HCT116 (cell line): ENCODE measurements around the gene RCC1. TPM values are rescaled to one million over a fixed set of nuclear protein-coding genes. Genes with fewer than 3 reads are reported as not detected.

Source experiments
- ATAC-seq: fragments of 200-7000 bp; cut with Tn5 transposase; 2 replicates; pipeline ENCODE4 v1.9.1; 2020; ENCODE audit warnings: mild to moderate bottlenecking, moderate library complexity
- BruUV-seq: library from RNA; stranded (reverse); fragments of 400-500 nt; replicated peaks from 2 replicates; lab custom pipeline; 2021; lab: Mats Ljungman, UMichigan
- CTCF ChIA-PET: fragments of 300-600 bp; sonication (Branson Sonifier 250); formaldehyde crosslinking; loops from one replicate; lab custom pipeline; 2021; ENCODE audit warnings: antibody characterized with exemption; lab: Charles Lee
- POLR2A ChIA-PET: fragments of 300-600, 350-600 bp; sonication (Branson Sonifier 250); formaldehyde crosslinking; loops from one replicate; lab custom pipeline; 2021; ENCODE audit warnings: antibody characterized with exemption; lab: Charles Lee
- RAD21 ChIA-PET, 2 experiments: fragments of 300-600 bp; sonication (Branson Sonifier 250); formaldehyde crosslinking; loops; one replicate each; lab custom pipeline; 2023; ENCODE audit warnings: low total read pairs in 2 of 2; ENCODE audit not compliant: uncharacterized antibody in 2 of 2, unreplicated experiment in 2 of 2, low non-redundant PET in 1 of 2; lab: Charles Lee
- DNase-seq: peaks from one replicate; pipeline ENCODE4 v3.0.0-alpha.2; 2010; ENCODE audit warnings: low read depth, low spot score
- H2AFZ ChIP-seq: fragments of 200-600 bp; shearing (Covaris generic), sonication (generic); 2 replicates; pipeline ENCODE4 v1.6.1; 2017; ENCODE audit warnings: low read depth, mixed run types, mixed read lengths, antibody characterized with exemption, low read length; ENCODE audit not compliant: poor library complexity, severe bottlenecking
- H3K27ac ChIP-seq: 2 replicates; pipeline ENCODE4 v1.5.1; 2012; ENCODE audit warnings: low read depth, low read length
- H3K27me3 ChIP-seq: fragments of 200-600 bp; sonication (generic); 2 replicates; pipeline ENCODE4 v1.6.1; 2016; ENCODE audit warnings: mixed run types, low read length, mixed read lengths; ENCODE audit not compliant: insufficient read depth
- H3K36me3 ChIP-seq, 2 experiments: fragments of 200-500 bp in 1 of 2; fragments of 200-600 bp in 1 of 2; sonication (Bioruptor generic) in 1 of 2; sonication (generic) in 1 of 2; 2 replicates each; pipeline versions ENCODE4 v1.5.1 to v1.6.1; 2014 to 2016; ENCODE audit warnings: low read length in 2 of 2, inconsistent platforms in 1 of 2, mixed read lengths in 1 of 2, mixed run types in 1 of 2; ENCODE audit not compliant: insufficient read depth in 2 of 2, control insufficient read depth in 1 of 2
- H3K4me1 ChIP-seq, 2 experiments: fragments of 200-600 bp in 1 of 2; sonication (generic) in 1 of 2; 2 replicates each; pipeline versions ENCODE4 v1.5.1 to v1.6.1; 2012 to 2017; ENCODE audit warnings: low read length in 2 of 2, inconsistent platforms in 1 of 2, mild to moderate bottlenecking in 1 of 2, mixed read lengths in 1 of 2, mixed run types in 1 of 2, moderate library complexity in 1 of 2; ENCODE audit not compliant: insufficient read depth in 2 of 2, control insufficient read depth in 1 of 2
- H3K4me2 ChIP-seq: fragments of 200-600 bp; sonication (generic); 2 replicates; pipeline ENCODE4 v1.6.1; 2017; ENCODE audit warnings: mixed run types, low read length, mixed read lengths
- H3K4me3 ChIP-seq, 2 experiments: fragments of 200-600 bp in 1 of 2; sonication (generic) in 1 of 2; replicated peaks in 1 of 2; 2 replicates each; pipeline ENCODE4 v1.5.1; 2011 to 2016; ENCODE audit warnings: low read length in 2 of 2, control low read depth in 1 of 2, low read depth in 1 of 2, mild to moderate bottlenecking in 1 of 2, mixed read lengths in 1 of 2, mixed run types in 1 of 2
- H3K79me2 ChIP-seq: fragments of 200-600 bp; sonication (generic); 2 replicates; pipeline ENCODE4 v1.6.1; 2017; ENCODE audit warnings: mild to moderate bottlenecking, mixed run types, low read length, moderate library complexity, mixed read lengths; ENCODE audit not compliant: insufficient read depth
- H3K9ac ChIP-seq: fragments of 200-600 bp; sonication (generic); 2 replicates; pipeline ENCODE4 v1.6.1; 2016; ENCODE audit warnings: low read length, mixed read lengths
- H3K9me2 ChIP-seq: fragments of 200-600 bp; sonication (generic), shearing (Covaris generic); 2 replicates; pipeline ENCODE4 v1.6.1; 2017; ENCODE audit warnings: mixed run types, mild to moderate bottlenecking, moderate library complexity; ENCODE audit not compliant: insufficient read depth
- H3K9me3 ChIP-seq, 2 experiments: fragments of 200-500 bp in 1 of 2; fragments of 200-600 bp in 1 of 2; sonication (Bioruptor generic) in 1 of 2; sonication (generic) in 1 of 2; 2 replicates each; pipeline ENCODE4 v1.6.1; 2014 to 2017; ENCODE audit warnings: low read length in 2 of 2, mixed read lengths in 2 of 2, inconsistent platforms in 1 of 2, low read depth in 1 of 2, mild to moderate bottlenecking in 1 of 2, mixed run types in 1 of 2, moderate library complexity in 1 of 2; ENCODE audit not compliant: control insufficient read depth in 1 of 2, insufficient read depth in 1 of 2
- H4K20me1 ChIP-seq: fragments of 200-600 bp; sonication (generic), shearing (Covaris generic); 2 replicates; pipeline ENCODE4 v1.6.1; 2017; ENCODE audit warnings: mixed run types, mild to moderate bottlenecking, moderate library complexity; ENCODE audit not compliant: insufficient read depth
- CEBPB ChIP-seq: IDR thresholded peaks from 2 replicates; pipeline ENCODE4 v1.6.1; 2012; ENCODE audit warnings: low read depth
- CTCF ChIP-seq, 3 experiments: fragments of 200-600 bp in 1 of 3; sonication (generic) in 1 of 3; IDR thresholded peaks in 2 of 3; conservative IDR thresholded peaks in 1 of 3; 2 replicates each; pipeline ENCODE4 v1.5.1; 2012 to 2017; ENCODE audit warnings: low read depth in 2 of 3, low read length in 2 of 3, antibody characterized with exemption in 1 of 3, borderline replicate concordance in 1 of 3, control low read depth in 1 of 3, mild to moderate bottlenecking in 1 of 3, mixed read lengths in 1 of 3, mixed run types in 1 of 3, moderate library complexity in 1 of 3; ENCODE audit not compliant: insufficient read depth in 1 of 3
- EGR1 ChIP-seq: IDR thresholded peaks from 2 replicates; pipeline ENCODE4 v1.6.1; 2012; ENCODE audit warnings: low read depth
- ELF1 ChIP-seq: IDR thresholded peaks from 2 replicates; pipeline ENCODE4 v1.6.1; 2012; ENCODE audit warnings: low read depth, borderline replicate concordance
- EZH2 ChIP-seq: fragments of 200-600 bp; sonication (generic); IDR thresholded peaks from 2 replicates; pipeline ENCODE4 v1.6.1; 2017; ENCODE audit warnings: antibody characterized with exemption, mixed run types
- EZH2phosphoT487 ChIP-seq: fragments of 200-600 bp; IDR thresholded peaks from 2 replicates; pipeline ENCODE4 v1.6.1; 2018; ENCODE audit warnings: antibody characterized with exemption, borderline replicate concordance
- FOSL1 ChIP-seq: IDR thresholded peaks from 2 replicates; pipeline ENCODE4 v1.6.1; 2012; ENCODE audit warnings: low read depth
- JUND ChIP-seq: IDR thresholded peaks from 2 replicates; pipeline ENCODE4 v1.6.1; 2012
- MAX ChIP-seq: IDR thresholded peaks from 2 replicates; pipeline ENCODE4 v1.6.1; 2012
- POLR2A ChIP-seq: IDR thresholded peaks from 2 replicates; pipeline ENCODE4 v1.7.0; 2011; ENCODE audit warnings: borderline replicate concordance; ENCODE audit not compliant: insufficient read depth, insufficient read length; ENCODE audit errors: extremely low read depth
- POLR2AphosphoS5 ChIP-seq: IDR thresholded peaks from 2 replicates; pipeline ENCODE4 v1.6.1; 2011; ENCODE audit warnings: mild to moderate bottlenecking, low read depth, low read length, moderate library complexity
- REST ChIP-seq: IDR thresholded peaks from 2 replicates; pipeline ENCODE4 v1.6.1; 2012; ENCODE audit warnings: low read depth
- SP1 ChIP-seq: IDR thresholded peaks from 2 replicates; pipeline ENCODE4 v1.6.1; 2012; ENCODE audit warnings: low read depth
- SRF ChIP-seq: IDR thresholded peaks from 2 replicates; pipeline ENCODE4 v1.6.1; 2012; ENCODE audit warnings: low read depth
- TCF7L2 ChIP-seq: IDR thresholded peaks from 2 replicates; pipeline ENCODE4 v1.7.0; 2011; ENCODE audit warnings: borderline replicate concordance, inconsistent platforms; ENCODE audit not compliant: insufficient read depth, insufficient read length; ENCODE audit errors: extremely low read depth
- intact Hi-C: fragments of 100-400 bp; cut with micrococcal nuclease; formaldehyde crosslinking; loops from 2 replicates; pipeline ENCODE4 v1.10.0; 2022
- total RNA-seq: library from RNA; stranded (reverse); gene quantifications from one replicate; pipeline ENCODE4 v1.2.1, GENCODE V29; 2021; ENCODE audit not compliant: unreplicated experiment

RCC1 gene
- total RNA-seq, 1 experiment from 2014 or later = 124 TPM

- BruUV-seq = no TSS peak
- H3K9me2 ChIP-seq = no peaks in the 10 kb centered on the region
Measured at GRCh38 chr1:28551381-28551780, 45.5 kb downstream of the RCC1 start.

More at GRCh38 chr1:28551381-28551780, 45.5 kb downstream of the RCC1 start:
- DNase-seq (no peak), ATAC-seq (no peak)
- Histone ChIP-seq H3K4me1 (peaks cover 6 to 22% of the 10 kb centered on the region in 2 experiments; a peak in 3 of 4 replicates), H3K27ac (no peak overlapping the region), H4K20me1 (no peaks in the 10 kb centered on the region), H3K4me2 (no peak overlapping the region), H2AFZ (no peak overlapping the region), H3K79me2 (peaks cover 13% of the 10 kb centered on the region), H3K36me3 (peaks cover 0 to 2% of the 10 kb centered on the region in 2 experiments; a peak in 1 of 4 replicates), H3K4me3 (no peak overlapping the region), H3K27me3 (no peaks in the 10 kb centered on the region), H3K9ac (no peak overlapping the region), H3K9me3 (no peaks in the 10 kb centered on the region)
- ChIA-PET CTCF (no interaction called here), POLR2A (interaction anchor here (1.5 to 1.8 kb wide), 3 partner anchors 10 to 30 kb away, joined by 4 to 8 read pairs (median 5); no protein-coding TSS in a partner anchor), RAD21 (interaction anchor here in 1 of 2 experiments (0.6 kb wide), 1 partner anchor 9 kb away, joined by 3 read pairs; no protein-coding TSS in a partner anchor)
- TF ChIP-seq REST (no peak), FOSL1 (no peak), ELF1 (no peak), SP1 (no peak), EZH2phosphoT487 (no peak), CEBPB (no peak), SRF (no peak), MAX (no peak), CTCF (IDR thresholded peaks at IDR 0.05 in 2 of 3, conservative IDR thresholded peaks at IDR 0.05 in 1 of 3; ENCODE audit: borderline replicate concordance in 1 of 3, insufficient read depth in 1 of 3, low read depth in 2 of 3, low read length in 2 of 3) (no peak), EGR1 (no peak), EZH2 (no peak), POLR2AphosphoS5 (no peak), JUND (no peak), POLR2A (no peak), TCF7L2 (no peak)
- intact Hi-C loops = no loop called here
